Mesothelial cell of epicardium (in vitro differentiated cells): ENCODE data around the gene CTSD. TPM values are rescaled to one million over a fixed set of nuclear protein-coding genes. Genes with fewer than 3 reads are reported as not detected.

Experiments
- DNase-seq, 2 experiments: peaks; one replicate each; pipeline ENCODE4 v3.0.0; 2021; ENCODE audit warnings: low spot score in 2 of 2; ENCODE audit not compliant: unreplicated experiment in 2 of 2
- H3K27ac Mint-ChIP-seq: 2 replicates; pipeline ENCODE4 v1.8.0; 2021; ENCODE audit warnings: mixed read lengths
- H3K27me3 Mint-ChIP-seq: 2 replicates; pipeline ENCODE4 v1.8.0; 2021; ENCODE audit warnings: low read depth, mixed read lengths
- H3K36me3 Mint-ChIP-seq: 2 replicates; pipeline ENCODE4 v1.8.0; 2021; ENCODE audit warnings: mixed read lengths
- H3K4me1 Mint-ChIP-seq: 2 replicates; pipeline ENCODE4 v1.8.0; 2021; ENCODE audit warnings: mixed read lengths
- H3K4me3 Mint-ChIP-seq: 2 replicates; pipeline ENCODE4 v1.8.0; 2021; ENCODE audit warnings: mild to moderate bottlenecking, moderate library complexity, mixed read lengths
- H3K9me3 Mint-ChIP-seq: 2 replicates; pipeline ENCODE4 v1.8.0; 2021; ENCODE audit warnings: mixed read lengths
- total RNA-seq: library from RNA; stranded (reverse); gene quantifications from 3 replicates; pipeline ENCODE4 v1.2.1, GENCODE V29; 2021
- TF ChIP-seq, protein P1 (sequence below): fragments of 200-600 bp; sonication (generic); IDR thresholded peaks from one replicate; pipeline ENCODE4 v1.5.0; 2021; ENCODE audit warnings: antibody characterized with exemption; ENCODE audit not compliant: unreplicated experiment

The CTSD gene
- total RNA-seq, 1 donor from 2014 or later: 139 TPM

DNA sequence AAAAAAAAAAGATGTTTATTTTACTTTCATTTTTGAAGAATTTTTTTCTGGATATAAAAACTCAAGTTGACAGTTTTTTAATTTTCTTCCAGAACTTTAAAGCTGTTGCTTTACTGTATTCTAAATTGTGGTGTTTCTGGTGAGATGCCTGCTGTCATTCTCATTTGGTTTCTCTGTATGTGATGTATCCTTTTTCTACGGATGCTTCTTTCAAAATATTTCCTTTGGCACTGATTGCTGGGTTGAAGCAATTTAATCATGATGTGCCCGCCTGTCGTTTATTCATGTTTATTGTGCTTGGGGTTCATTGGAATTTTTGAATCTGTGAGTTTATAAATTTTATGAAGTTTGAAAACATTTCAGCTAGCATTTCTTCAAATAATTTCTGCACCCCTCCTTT, 29.4 kb upstream of the CTSD start:
- TF ChIP-seq, protein P1, sequence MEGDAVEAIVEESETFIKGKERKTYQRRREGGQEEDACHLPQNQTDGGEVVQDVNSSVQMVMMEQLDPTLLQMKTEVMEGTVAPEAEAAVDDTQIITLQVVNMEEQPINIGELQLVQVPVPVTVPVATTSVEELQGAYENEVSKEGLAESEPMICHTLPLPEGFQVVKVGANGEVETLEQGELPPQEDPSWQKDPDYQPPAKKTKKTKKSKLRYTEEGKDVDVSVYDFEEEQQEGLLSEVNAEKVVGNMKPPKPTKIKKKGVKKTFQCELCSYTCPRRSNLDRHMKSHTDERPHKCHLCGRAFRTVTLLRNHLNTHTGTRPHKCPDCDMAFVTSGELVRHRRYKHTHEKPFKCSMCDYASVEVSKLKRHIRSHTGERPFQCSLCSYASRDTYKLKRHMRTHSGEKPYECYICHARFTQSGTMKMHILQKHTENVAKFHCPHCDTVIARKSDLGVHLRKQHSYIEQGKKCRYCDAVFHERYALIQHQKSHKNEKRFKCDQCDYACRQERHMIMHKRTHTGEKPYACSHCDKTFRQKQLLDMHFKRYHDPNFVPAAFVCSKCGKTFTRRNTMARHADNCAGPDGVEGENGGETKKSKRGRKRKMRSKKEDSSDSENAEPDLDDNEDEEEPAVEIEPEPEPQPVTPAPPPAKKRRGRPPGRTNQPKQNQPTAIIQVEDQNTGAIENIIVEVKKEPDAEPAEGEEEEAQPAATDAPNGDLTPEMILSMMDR: no peak
- H3K4me3 Mint-ChIP-seq: no peak overlapping the region
- H3K27me3 Mint-ChIP-seq: peaks cover 41% of the 10 kb centered on the region
- peaks cover 3% of the 10 kb centered on the region for H3K9me3 Mint-ChIP-seq
- H3K27ac Mint-ChIP-seq: no peak overlapping the region
- DNase-seq: no peak
- no peaks in the 10 kb centered on the region for H3K36me3 Mint-ChIP-seq
- peaks cover 8% of the 10 kb centered on the region for H3K4me1 Mint-ChIP-seq

DNA sequence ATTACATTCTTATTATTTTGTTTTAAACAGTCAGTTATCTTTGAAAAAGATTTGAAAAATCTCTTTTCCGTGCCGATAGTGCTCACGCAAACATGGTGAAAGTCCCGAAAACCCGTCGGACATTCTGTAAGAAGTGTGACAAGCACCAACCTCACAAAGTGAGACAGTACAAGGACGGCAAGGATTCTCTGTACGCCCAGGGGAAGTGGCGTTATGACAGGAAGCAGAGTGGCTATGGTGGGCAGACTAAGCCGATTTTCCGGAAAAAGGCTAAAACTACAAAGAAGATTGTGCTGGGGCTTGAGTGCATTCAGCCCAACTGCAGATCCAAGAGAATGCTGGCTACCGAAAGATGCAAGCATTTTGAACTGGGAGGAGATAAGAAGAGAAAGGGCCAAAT, 28.7 kb upstream of the CTSD start:
- H3K4me3 Mint-ChIP-seq: no peak overlapping the region

DNA sequence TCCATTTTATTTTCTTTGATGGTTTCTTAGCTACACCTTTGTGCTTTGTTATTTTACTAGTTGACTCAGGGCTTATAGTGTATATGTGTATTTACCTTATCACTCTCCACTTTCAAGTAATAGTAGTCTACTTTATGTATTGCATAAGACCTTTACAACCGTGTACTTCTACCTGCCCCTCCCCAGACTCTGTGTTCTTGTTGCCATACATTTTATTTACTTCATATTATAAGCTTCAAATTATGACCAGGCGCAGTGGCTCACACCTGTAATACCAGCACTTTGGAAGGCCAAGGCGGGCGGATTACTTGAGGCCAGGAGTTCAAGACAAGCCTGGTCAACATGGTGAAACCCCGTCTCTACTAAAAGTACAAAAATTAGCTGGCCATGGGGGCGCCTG, 28.2 kb upstream of the CTSD start:
- Mint-ChIP-seq H3K4me1 (peaks cover 8% of the 10 kb centered on the region), H3K9me3 (peaks cover 7% of the 10 kb centered on the region), H3K4me3 (no peak overlapping the region), H3K27ac (no peak overlapping the region), H3K27me3 (peaks cover 41% of the 10 kb centered on the region), H3K36me3 (no peaks in the 10 kb centered on the region)
- TF ChIP-seq, protein P1: no peak
- no peak for DNase-seq

More for the DNA sequence above, 28.7 kb upstream of the CTSD start:
- no peaks in the 10 kb centered on the region for H3K36me3 Mint-ChIP-seq
- DNase-seq: no peak
- no peak overlapping the region for H3K27ac Mint-ChIP-seq
- H3K4me1 Mint-ChIP-seq: peaks cover 8% of the 10 kb centered on the region
- peaks cover 5% of the 10 kb centered on the region for H3K9me3 Mint-ChIP-seq
- TF ChIP-seq, protein P1: no peak
- H3K27me3 Mint-ChIP-seq: peaks cover 41% of the 10 kb centered on the region

DNA sequence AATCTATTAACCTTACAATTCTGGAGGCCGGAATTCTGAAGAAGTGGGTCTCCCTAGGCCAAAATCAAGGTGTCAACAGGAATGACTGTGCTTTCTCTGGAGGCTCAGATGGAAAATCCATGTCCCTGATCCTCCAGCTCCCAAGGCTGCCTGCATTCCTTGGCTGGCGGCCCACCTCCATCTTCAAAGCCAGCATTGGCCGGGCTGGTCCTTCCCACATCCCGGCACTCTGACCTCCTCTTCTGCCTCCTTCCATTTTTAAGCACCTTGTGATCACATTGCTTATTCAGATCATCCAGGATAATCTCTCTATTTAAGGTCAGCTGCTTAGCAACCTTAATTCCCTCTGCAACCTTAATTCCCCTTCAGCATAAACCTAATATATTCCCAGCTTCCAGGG, 22.7 kb upstream of the CTSD start:
- Mint-ChIP-seq H3K36me3 (no peaks in the 10 kb centered on the region), H3K9me3 (peaks cover 18% of the 10 kb centered on the region), H3K4me1 (no peaks in the 10 kb centered on the region), H3K27ac (no peak overlapping the region), H3K27me3 (peaks cover 30% of the 10 kb centered on the region), H3K4me3 (no peak overlapping the region)
- TF ChIP-seq, protein P1: no peak
- DNase-seq: no peak

DNA sequence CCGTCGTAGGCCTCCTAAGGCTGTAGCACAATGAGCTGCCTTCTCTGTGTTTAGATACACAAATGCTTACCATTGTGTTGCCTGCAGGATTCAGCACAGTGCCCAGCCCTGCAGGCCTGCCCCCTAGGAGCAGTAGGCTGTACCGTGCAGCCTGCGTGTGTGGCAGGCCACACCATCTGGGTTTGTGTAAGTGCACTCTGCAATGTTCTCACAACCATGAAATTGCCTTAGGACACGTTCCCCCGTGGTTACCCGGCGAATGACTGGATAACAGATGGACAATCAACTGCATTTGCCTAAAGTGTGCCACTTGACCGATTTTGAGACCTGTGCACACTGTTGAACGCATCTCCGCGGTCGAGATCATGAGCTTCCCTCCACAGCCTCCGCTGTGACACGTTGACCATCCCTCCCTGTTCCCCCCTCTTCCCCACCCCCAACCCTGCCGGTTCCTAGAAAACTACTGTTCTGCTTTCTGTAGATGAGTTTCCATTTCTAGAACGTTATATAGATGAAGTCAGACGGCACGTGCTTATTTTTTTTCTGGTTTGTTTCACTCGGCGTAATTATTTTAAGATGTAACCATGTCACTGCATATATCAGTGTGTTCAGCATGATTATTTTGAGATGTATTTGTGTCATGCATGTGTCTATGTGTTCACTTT, 22.2 kb upstream of the CTSD start:
- H3K27ac Mint-ChIP-seq: no peak overlapping the region

More for the DNA sequence above, 22.2 kb upstream of the CTSD start:
- Mint-ChIP-seq H3K27me3 (peaks cover 25% of the 10 kb centered on the region), H3K36me3 (no peaks in the 10 kb centered on the region), H3K9me3 (peaks cover 18% of the 10 kb centered on the region), H3K4me1 (no peaks in the 10 kb centered on the region), H3K4me3 (no peak overlapping the region)
- TF ChIP-seq, protein P1: no peak
- DNase-seq: no peak
